Subcutaneous abdominal adipose tissue (tissue), 5 donors: Measurements from ENCODE around the gene GRK7.
"Not testable (repeated sequence)": the region's sequence is repeated elsewhere in the genome, so short reads cannot be mapped to it uniquely, and the experiment has no call there.

Experiments
- H3K27ac ChIP-seq: one replicate; pipeline ENCODE4 v1.7.0; 2013; ENCODE audit warnings: low read depth, mild to moderate bottlenecking, inconsistent platforms, low read length, moderate library complexity
- H3K27me3 ChIP-seq, 5 donors: one replicate each; pipeline ENCODE4 v1.7.0; 2013; ENCODE audit warnings: low read length in 5 of 5, inconsistent platforms in 1 of 5; ENCODE audit not compliant: control insufficient read depth in 5 of 5, insufficient read depth in 4 of 5
- H3K36me3 ChIP-seq, 5 donors: one replicate each; pipeline ENCODE4 v1.7.0; 2013; ENCODE audit warnings: low read length in 5 of 5; ENCODE audit not compliant: control insufficient read depth in 5 of 5, insufficient read depth in 5 of 5
- H3K4me1 ChIP-seq, 5 donors: one replicate each; pipeline ENCODE4 v1.7.0; 2013; ENCODE audit warnings: low read length in 5 of 5, mild to moderate bottlenecking in 3 of 5, moderate library complexity in 1 of 5; ENCODE audit not compliant: control insufficient read depth in 5 of 5, insufficient read depth in 5 of 5
- H3K4me3 ChIP-seq, 5 donors: one replicate each; pipeline ENCODE4 v1.7.0; 2013; ENCODE audit warnings: low read length in 5 of 5, low read depth in 1 of 5
- H3K9ac ChIP-seq, 5 donors: one replicate each; pipeline ENCODE4 v1.7.0; 2013; ENCODE audit warnings: low read length in 5 of 5, mild to moderate bottlenecking in 4 of 5, moderate library complexity in 3 of 5
- H3K9me3 ChIP-seq, 5 donors: one replicate each; pipeline ENCODE4 v1.7.0; 2013; ENCODE audit warnings: low read length in 5 of 5; ENCODE audit not compliant: control insufficient read depth in 5 of 5
- donor health status: healthy.
- donor health status: healthy.
- donor health status: healthy.
- donor health status: healthy.
- donor health status: healthy.

GRK7 gene

GRCh38 chr3:141776376-141776775, 13.2 kb downstream of the GRK7 start:
- H3K4me1 ChIP-seq: no peaks in the 10 kb centered on the region
- H3K27ac ChIP-seq: no peak overlapping the region
- H3K9ac ChIP-seq: no peak overlapping the region
- no peaks in the 10 kb centered on the region for H3K36me3 ChIP-seq
- H3K4me3 ChIP-seq: no peak overlapping the region
- peaks cover 0 to 2% (median 0%) of the 10 kb centered on the region in 5 donors for H3K27me3 ChIP-seq
- H3K9me3 ChIP-seq: no peaks in the 10 kb centered on the region

- peaks cover 0 to 2% (median 0%) of the 10 kb centered on the region in 5 donors for H3K27me3 ChIP-seq
- no peak overlapping the region for H3K27ac ChIP-seq
- no peaks in the 10 kb centered on the region for H3K9me3 ChIP-seq
- H3K36me3 ChIP-seq: no peaks in the 10 kb centered on the region
- H3K9ac ChIP-seq: no peak overlapping the region
- H3K4me3 ChIP-seq: no peak overlapping the region
- H3K4me1 ChIP-seq: no peaks in the 10 kb centered on the region
Measured at GRCh38 chr3:141776885-141777284, 13.7 kb downstream of the GRK7 start.

DNA sequence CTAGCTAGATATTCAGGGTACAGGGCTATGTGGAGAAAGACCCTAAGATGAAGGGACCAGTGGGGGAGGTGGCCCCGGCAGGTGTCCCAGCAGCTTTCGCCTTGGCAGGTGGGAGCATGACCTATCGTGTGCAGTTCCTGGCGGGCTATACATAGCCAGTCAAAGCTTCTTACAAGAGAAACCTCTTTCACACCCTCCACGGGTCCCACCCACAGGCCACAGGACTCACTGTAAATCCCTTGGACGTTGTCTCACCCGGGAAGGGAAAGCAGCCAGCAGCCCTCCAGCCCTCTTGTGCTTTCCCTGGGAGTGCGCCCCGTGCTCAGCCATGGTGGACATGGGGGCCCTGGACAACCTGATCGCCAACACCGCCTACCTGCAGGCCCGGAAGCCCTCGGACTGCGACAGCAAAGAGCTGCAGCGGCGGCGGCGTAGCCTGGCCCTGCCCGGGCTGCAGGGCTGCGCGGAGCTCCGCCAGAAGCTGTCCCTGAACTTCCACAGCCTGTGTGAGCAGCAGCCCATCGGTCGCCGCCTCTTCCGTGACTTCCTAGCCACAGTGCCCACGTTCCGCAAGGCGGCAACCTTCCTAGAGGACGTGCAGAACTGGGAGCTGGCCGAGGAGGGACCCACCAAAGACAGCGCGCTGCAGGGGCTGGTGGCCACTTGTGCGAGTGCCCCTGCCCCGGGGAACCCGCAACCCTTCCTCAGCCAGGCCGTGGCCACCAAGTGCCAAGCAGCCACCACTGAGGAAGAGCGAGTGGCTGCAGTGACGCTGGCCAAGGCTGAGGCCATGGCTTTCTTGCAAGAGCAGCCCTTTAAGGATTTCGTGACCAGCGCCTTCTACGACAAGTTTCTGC, 15.0 kb downstream of the GRK7 start:
- H3K27ac ChIP-seq: no peak overlapping the region
- H3K9ac ChIP-seq: no peak overlapping the region
- H3K4me3 ChIP-seq: no peak overlapping the region
- H3K9me3 ChIP-seq: no peaks in the 10 kb centered on the region
- no peaks in the 10 kb centered on the region for H3K36me3 ChIP-seq
- peaks cover 0 to 2% (median 0%) of the 10 kb centered on the region in 5 donors for H3K27me3 ChIP-seq
- H3K4me1 ChIP-seq: peaks cover 0 to 3% (median 2%) of the 10 kb centered on the region in 5 donors

DNA sequence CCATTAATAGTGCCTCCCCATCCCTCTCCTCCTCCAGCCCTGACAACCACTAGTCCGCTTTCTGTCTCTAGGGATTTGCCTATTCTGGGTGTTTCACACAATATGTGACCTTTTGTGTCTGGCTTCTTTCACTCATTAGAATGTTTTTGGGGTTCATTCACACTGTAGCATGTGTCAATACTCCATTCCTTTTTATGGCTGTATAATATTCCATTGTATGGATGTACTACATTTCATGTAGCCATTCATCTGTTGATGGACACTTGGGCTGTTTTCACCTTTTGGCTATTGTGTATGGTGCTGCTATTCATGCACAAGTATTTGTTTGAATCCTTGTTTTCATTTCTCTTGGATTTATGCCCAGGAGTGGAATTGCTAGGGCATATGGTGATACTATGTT, 16.5 kb downstream of the GRK7 start:
- peaks cover 0 to 2% (median 0%) of the 10 kb centered on the region in 5 donors for H3K27me3 ChIP-seq
- H3K9ac ChIP-seq: no peak overlapping the region
- H3K9me3 ChIP-seq: no peaks in the 10 kb centered on the region
- no peak overlapping the region for H3K27ac ChIP-seq
- H3K4me1 ChIP-seq: peaks cover 0 to 17% (median 14%) of the 10 kb centered on the region in 5 donors
- no peak overlapping the region for H3K4me3 ChIP-seq
- H3K36me3 ChIP-seq: no peaks in the 10 kb centered on the region

DNA sequence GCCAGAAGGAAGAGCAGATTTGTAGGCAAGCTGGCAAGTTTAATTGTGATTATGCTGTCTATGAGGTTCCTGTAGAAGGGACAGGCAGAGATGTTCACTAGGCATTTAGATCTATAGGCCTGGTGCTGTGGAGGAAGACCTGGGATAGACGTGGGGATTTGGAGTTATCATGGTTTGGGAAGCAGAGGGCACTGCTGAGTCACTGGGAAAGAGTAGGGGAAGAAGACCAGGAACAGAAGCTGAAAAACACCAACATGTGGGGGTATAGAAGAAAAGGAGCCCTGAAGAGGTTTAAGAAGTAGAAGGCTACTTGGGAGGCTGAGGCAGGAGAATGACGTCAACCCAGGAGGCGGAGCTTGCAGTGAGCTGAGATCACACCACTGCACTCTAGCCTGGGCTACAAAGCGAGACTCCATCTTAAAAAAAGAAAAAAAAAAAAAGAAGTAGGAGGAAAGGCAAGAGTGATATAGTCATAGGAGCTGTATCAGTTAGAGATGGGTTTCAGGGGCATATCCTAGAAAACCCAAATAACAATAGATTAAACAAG, 19.3 kb downstream of the GRK7 start:
- H3K4me1 ChIP-seq: peaks cover 0 to 17% (median 14%) of the 10 kb centered on the region in 5 donors
- no peak overlapping the region for H3K27ac ChIP-seq
- no peak overlapping the region for H3K4me3 ChIP-seq

DNA sequence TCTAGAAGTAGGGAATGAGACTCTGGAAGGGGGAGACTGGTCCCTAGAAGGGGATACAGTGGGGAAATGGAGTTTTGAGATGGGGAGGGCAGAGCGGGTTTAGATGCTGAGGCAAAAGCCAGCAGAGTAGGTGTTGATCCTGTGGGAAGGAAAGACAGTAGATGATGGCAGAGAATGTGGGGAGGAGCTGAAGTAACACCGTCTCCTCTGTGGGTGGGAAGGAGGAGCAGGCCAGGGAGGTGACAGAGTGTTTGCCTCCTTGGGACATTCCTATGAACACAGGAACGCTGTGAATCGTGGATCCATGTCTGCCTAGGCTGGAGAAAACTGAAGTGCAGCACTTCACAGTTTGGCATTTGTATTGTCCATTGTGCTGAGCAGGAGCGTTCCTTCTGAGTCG, 20.4 kb downstream of the GRK7 start:
- no peaks in the 10 kb centered on the region for H3K27me3 ChIP-seq
- peaks cover 0 to 17% (median 14%) of the 10 kb centered on the region in 5 donors for H3K4me1 ChIP-seq
- H3K9ac ChIP-seq: no peak overlapping the region
- no peak overlapping the region for H3K27ac ChIP-seq
- no peak overlapping the region for H3K4me3 ChIP-seq
- no peaks in the 10 kb centered on the region for H3K9me3 ChIP-seq
- no peaks in the 10 kb centered on the region for H3K36me3 ChIP-seq

More for the DNA sequence above, 19.3 kb downstream of the GRK7 start:
- H3K9me3 ChIP-seq: no peaks in the 10 kb centered on the region
- no peak overlapping the region for H3K9ac ChIP-seq
- no peaks in the 10 kb centered on the region for H3K36me3 ChIP-seq
- peaks cover 0 to 2% (median 0%) of the 10 kb centered on the region in 5 donors for H3K27me3 ChIP-seq

DNA sequence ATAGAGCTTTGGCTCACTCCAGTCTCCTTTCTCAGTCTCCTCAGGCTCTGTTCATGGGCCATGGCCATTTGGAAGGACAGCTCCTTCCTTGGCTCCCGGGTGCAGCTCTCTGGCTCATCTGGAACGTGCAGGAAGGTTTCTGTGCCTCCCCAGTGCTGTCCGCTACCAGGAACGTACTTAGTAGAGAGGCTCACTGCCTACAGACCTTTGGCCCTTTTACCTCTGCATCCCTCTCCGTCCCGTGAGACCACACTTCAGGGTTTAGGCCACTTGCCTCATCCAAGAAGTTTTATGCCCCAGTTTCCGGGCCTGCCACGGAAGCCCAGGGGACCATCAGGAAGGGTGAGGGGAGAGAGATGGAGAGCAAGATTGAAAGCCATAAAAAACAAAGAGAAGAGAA, 20.9 kb downstream of the GRK7 start:
- Histone ChIP-seq H3K9ac (no peak overlapping the region), H3K27ac (no peak overlapping the region), H3K4me1 (peaks cover 0 to 17% (median 14%) of the 10 kb centered on the region in 5 donors), H3K9me3 (no peaks in the 10 kb centered on the region), H3K27me3 (no peaks in the 10 kb centered on the region), H3K4me3 (peak overlapping the region in 1 of 5 donors; percentile 4), H3K36me3 (no peaks in the 10 kb centered on the region)

DNA sequence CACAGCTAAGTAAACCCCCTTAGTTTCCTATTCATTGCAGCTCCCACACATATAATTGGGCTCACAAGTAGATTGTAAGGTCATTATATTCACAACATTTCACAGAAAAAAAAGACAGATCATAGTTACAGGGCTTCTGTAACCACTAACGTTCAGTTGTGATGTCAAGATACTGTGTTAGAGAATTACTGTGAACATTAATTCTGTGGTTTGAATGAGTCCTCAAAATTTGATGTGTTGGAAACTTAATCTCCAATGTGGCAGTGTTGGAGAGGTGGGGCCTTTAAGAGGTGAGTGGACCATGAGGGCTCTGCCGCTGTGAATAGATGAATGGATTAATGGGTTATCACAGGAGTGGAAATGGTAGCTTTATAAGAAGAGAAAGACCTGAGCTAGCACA, 21.3 kb downstream of the GRK7 start:
- Histone ChIP-seq H3K27me3 (no peaks in the 10 kb centered on the region), H3K4me3 (no peak overlapping the region), H3K9me3 (no peaks in the 10 kb centered on the region), H3K36me3 (no peaks in the 10 kb centered on the region), H3K4me1 (peaks cover 0 to 17% (median 14%) of the 10 kb centered on the region in 5 donors), H3K9ac (no peak overlapping the region), H3K27ac (no peak overlapping the region)

- no peak overlapping the region for H3K27ac ChIP-seq
- no peaks in the 10 kb centered on the region for H3K9me3 ChIP-seq
Measured at GRCh38 chr3:141788149-141788548, 24.9 kb downstream of the GRK7 start.

GRCh38 chr3:141788750-141789149, 25.5 kb downstream of the GRK7 start:
- H3K4me1 ChIP-seq: peaks cover 0 to 15% (median 6%) of the 10 kb centered on the region in 5 donors
- H3K9ac ChIP-seq, H3K4me3 ChIP-seq, H3K27me3 ChIP-seq, H3K27ac ChIP-seq, H3K36me3 ChIP-seq, H3K9me3 ChIP-seq: not testable (repeated sequence)

More at GRCh38 chr3:141788149-141788548, 24.9 kb downstream of the GRK7 start:
- Histone ChIP-seq H3K36me3 (no peaks in the 10 kb centered on the region), H3K4me1 (peaks cover 0 to 20% (median 12%) of the 10 kb centered on the region in 5 donors), H3K27me3 (no peaks in the 10 kb centered on the region), H3K4me3 (no peak overlapping the region), H3K9ac (no peak overlapping the region)
